ENCODE measurements around the gene OR2AG1.

OR2AG1 gene

DNA sequence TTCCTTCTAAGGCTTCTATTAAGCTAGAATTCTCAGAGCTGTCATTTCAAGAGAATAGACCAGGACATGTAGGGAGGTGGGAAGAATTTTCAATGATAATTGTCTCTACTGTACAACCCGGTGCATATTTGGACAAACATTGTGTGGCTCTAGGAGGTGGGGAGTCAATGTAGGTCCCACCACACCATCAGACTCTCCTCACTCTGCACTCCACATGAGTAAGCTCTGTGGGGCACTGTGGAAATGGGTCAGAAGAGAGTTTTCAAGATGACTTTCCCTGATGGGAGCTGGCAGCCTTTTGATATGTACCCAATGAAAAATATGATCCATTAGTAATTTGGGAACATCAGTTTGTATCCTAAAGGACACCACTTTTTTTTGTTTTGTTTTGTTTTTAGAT, 44.2 kb upstream of the OR2AG1 start:
- no peak overlapping the region for H3K27ac ChIP-seq
- DNase-seq (ENCODE audit: low spot score) = no peak
- TF ChIP-seq, protein P1, sequence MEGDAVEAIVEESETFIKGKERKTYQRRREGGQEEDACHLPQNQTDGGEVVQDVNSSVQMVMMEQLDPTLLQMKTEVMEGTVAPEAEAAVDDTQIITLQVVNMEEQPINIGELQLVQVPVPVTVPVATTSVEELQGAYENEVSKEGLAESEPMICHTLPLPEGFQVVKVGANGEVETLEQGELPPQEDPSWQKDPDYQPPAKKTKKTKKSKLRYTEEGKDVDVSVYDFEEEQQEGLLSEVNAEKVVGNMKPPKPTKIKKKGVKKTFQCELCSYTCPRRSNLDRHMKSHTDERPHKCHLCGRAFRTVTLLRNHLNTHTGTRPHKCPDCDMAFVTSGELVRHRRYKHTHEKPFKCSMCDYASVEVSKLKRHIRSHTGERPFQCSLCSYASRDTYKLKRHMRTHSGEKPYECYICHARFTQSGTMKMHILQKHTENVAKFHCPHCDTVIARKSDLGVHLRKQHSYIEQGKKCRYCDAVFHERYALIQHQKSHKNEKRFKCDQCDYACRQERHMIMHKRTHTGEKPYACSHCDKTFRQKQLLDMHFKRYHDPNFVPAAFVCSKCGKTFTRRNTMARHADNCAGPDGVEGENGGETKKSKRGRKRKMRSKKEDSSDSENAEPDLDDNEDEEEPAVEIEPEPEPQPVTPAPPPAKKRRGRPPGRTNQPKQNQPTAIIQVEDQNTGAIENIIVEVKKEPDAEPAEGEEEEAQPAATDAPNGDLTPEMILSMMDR (IDR thresholded peaks at IDR 0.05) = no peak
- no peak overlapping the region for H3K4me3 ChIP-seq

DNA sequence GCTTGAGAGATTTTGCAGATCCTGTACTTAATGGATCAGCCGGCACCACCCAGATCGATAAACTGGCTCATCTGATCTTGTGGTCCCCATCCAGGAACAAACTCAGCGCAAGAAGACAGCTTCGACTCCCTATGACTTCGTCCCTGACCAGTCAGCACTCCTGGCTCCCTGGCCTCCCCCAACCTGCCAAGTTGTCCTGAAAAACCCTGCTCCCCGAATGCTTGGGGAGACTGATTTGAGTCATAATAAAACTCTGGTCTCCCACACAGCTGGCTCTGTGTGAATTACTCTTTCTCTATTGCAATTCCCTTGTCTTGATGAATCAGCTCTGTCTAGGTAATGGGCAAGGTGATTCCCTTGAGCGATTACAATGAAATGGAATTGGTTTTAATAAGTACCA, 40.6 kb upstream of the OR2AG1 start:
- no peak for DNase-seq (ENCODE audit: low spot score)

DNA sequence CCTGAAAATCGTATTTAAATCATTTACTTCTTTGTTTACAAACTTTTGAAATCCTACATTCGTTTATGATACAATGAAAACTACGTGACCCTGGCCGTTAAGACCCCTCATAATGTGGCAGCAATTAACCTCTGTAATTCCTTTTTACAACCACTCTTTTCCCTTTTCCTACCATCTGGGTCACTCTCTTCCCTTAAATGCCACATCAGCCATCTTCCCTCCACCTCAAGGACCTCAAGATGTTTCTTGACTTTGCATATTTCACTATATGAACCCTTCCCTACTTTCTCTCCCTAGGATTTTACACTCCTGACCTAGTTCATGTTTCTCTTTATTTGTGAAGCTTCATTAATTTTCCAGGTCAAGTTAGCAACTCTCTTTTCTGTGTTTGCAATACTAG, 37.8 kb upstream of the OR2AG1 start:
- no peak overlapping the region for H3K4me3 ChIP-seq
- no peak overlapping the region for H3K27ac ChIP-seq
- no peak for DNase-seq (ENCODE audit: low spot score)
- TF ChIP-seq, protein P1 (IDR thresholded peaks at IDR 0.05) = no peak

More for the DNA sequence above, 40.6 kb upstream of the OR2AG1 start:
- TF ChIP-seq, protein P1 (IDR thresholded peaks at IDR 0.05) = no peak
- H3K27ac ChIP-seq = no peak overlapping the region
- no peak overlapping the region for H3K4me3 ChIP-seq

DNA sequence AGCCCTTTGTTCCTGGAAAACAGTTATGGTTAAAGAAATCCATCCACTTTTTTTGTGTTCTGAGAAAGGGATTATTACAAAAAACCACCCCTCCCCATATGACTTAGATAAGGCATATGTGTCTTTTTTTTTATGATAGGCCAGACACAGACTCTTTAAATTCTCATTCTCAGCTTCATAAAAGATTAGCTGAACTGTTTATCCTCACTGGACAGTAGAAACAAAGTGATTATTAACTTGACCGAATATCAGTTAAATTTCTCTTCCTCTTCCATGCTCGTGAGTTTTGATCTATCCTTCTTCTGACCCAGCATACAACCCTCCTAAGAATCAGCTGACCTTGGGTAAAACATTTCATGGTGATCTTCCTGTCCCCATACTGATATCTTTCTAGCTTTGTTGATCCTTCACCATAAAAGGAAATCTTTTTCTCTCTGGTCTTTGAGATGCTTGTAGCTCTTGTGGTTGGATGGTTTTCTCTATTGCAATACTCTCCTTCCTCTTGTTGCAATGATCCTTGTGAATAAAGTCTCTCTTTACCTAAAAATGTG, 37.3 kb upstream of the OR2AG1 start:
- Histone ChIP-seq H3K4me3 (peak overlapping the region; percentile 45), H3K27ac (no peak overlapping the region)
- DNase-seq (ENCODE audit: low spot score) = no peak
- TF ChIP-seq, protein P1 (IDR thresholded peaks at IDR 0.05) = no peak

DNA sequence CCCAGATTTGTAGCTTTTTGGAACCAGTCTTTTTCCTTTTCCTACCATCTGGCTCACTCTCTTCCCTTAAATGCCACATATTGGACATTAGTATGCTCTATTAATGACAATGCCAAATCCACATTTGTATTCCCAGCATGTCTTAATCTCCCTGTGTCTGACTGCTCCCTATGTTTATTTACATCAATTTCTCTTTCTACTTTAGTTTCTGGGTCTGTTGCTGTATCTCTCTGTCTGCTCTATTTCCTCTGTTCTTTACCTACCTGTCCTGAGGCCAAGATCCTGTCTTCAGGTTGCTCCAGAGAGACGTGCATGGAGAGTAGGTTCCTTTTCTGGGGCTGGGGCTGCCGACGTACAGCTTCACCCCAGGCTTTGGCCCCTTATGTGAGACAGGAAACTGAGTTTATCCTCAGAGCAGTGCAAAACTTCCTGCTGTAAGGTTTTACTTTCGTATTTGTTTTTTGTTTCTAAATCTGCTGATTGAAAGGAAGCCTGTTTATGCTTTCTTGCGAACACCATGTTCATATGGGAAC, 36.7 kb upstream of the OR2AG1 start:
- DNase-seq (ENCODE audit: low spot score) = no peak
- TF ChIP-seq, protein P1 (IDR thresholded peaks at IDR 0.05) = no peak
- Histone ChIP-seq H3K4me3 (peak overlapping the region; percentile 45), H3K27ac (peak overlapping the region in 1 of 2 donors; percentile 18)

DNA sequence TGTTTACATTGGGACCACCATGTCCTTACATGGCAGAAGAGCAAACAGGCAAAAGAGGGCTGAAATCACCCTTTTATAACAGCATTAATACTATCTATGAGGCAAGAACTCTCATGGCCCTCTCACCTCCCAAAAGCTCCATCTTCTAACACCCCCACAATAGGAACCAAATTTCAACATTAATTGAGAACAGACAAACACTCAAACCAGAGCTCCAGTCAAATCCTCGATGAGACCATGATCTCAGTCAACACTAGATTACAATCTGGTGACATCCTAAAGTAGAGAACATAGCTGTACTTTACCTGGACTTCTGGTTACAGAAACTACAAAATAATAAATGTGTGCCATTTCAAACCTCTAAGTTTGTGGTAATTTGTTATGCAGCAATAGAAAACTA, 36.2 kb upstream of the OR2AG1 start:
- Histone ChIP-seq H3K4me3 (peak overlapping the region; percentile 45), H3K27ac (peak overlapping the region in 1 of 2 donors; percentile 18)
- TF ChIP-seq, protein P1 (IDR thresholded peaks at IDR 0.05) = no peak
- DNase-seq (ENCODE audit: low spot score) = no peak

DNA sequence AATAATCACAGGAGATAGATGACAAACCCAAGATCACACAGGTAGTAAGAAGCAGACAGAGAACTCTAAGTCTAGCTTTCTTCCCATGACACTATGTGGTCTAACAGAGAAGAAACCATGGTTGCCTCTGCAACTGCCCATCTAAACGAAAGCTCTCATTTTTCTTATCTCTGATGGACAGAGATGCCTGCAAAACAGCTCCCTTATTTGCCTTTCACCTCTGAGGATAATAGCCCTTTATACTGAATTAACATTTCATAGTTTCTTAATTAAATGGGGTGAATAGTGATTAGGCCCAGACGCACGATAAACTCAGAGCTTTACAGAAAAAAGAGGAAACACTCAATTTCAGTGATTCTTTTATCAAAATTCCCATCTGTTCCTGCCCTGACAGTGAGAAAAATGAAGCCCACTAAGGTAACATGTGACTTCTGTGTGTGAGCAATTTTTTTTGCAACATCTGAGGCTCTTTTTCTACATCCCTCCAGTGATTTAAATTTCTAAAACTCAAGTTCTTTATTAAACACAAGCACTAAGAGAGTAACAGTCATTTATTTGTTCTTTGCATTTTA, 35.6 kb upstream of the OR2AG1 start:
- TF ChIP-seq, protein P1 (IDR thresholded peaks at IDR 0.05) = no peak
- no peak overlapping the region for H3K27ac ChIP-seq

More for the DNA sequence above, 35.6 kb upstream of the OR2AG1 start:
- DNase-seq (ENCODE audit: low spot score) = no peak
- H3K4me3 ChIP-seq = no peak overlapping the region

Measured in coronary artery (tissue), 2 donors.